DND-41 (cell line): Measurements from ENCODE around the gene CEP112.

Source experiments
- ATAC-seq: fragments of 200-7000 bp; cut with Tn5 transposase; 3 replicates; pipeline ENCODE4 v1.9.1; 2021; ENCODE audit warnings: low read depth; ENCODE audit not compliant: insufficient read depth
- DNase-seq: peaks from one replicate; pipeline ENCODE4 v3.0.0-alpha.2; 2020
- H2AFZ ChIP-seq: 2 replicates; pipeline ENCODE4 v1.6.0; 2012; ENCODE audit warnings: low read depth, low read length
- H3K27ac ChIP-seq: 2 replicates; pipeline ENCODE4 v1.5.1; 2012; ENCODE audit warnings: low read length, inconsistent platforms
- H3K27me3 ChIP-seq: fragments of 200-600 bp; sonication (generic); 2 replicates; pipeline ENCODE4 v1.6.0; 2012; ENCODE audit warnings: low read length, mild to moderate bottlenecking, inconsistent platforms; ENCODE audit not compliant: insufficient read depth, poor library complexity
- H3K36me3 ChIP-seq: 2 replicates; pipeline ENCODE4 v1.5.1; 2012; ENCODE audit warnings: low read length, inconsistent platforms; ENCODE audit not compliant: insufficient read depth
- H3K4me1 ChIP-seq: 2 replicates; pipeline ENCODE4 v1.5.1; 2012; ENCODE audit warnings: mild to moderate bottlenecking, low read length; ENCODE audit not compliant: insufficient read depth
- H3K4me2 ChIP-seq: 2 replicates; pipeline ENCODE4 v1.6.0; 2012; ENCODE audit warnings: mild to moderate bottlenecking, moderate library complexity, low read length, inconsistent platforms; ENCODE audit not compliant: insufficient read depth
- H3K4me3 ChIP-seq, 2 experiments: fragments of 200-600 bp in 1 of 2; shearing (Covaris generic) in 1 of 2; 2 replicates each; pipeline ENCODE4 v1.5.1; 2012 to 2016; ENCODE audit warnings: inconsistent platforms in 2 of 2, low read length in 2 of 2, mild to moderate bottlenecking in 2 of 2, low read depth in 1 of 2, moderate library complexity in 1 of 2
- H3K79me2 ChIP-seq: 2 replicates; pipeline ENCODE4 v1.6.0; 2012; ENCODE audit warnings: low read length, inconsistent platforms; ENCODE audit not compliant: insufficient read depth
- H3K9ac ChIP-seq: 2 replicates; pipeline ENCODE4 v1.6.0; 2012; ENCODE audit warnings: low read depth, mild to moderate bottlenecking, inconsistent platforms, low read length, moderate library complexity
- H3K9me3 ChIP-seq: 2 replicates; pipeline ENCODE4 v1.5.1; 2012; ENCODE audit warnings: low read length, moderate library complexity, mild to moderate bottlenecking, inconsistent platforms; ENCODE audit not compliant: insufficient read depth, severe bottlenecking
- H4K20me1 ChIP-seq: 2 replicates; pipeline ENCODE4 v1.6.0; 2012; ENCODE audit warnings: low read length; ENCODE audit not compliant: insufficient read depth
- CTCF ChIP-seq: IDR thresholded peaks from 2 replicates; pipeline ENCODE4 v1.5.1; 2012; ENCODE audit warnings: borderline replicate concordance, low read length, moderate library complexity, mild to moderate bottlenecking; ENCODE audit not compliant: poor library complexity, severe bottlenecking; ENCODE audit errors: extremely low read depth
- EZH2 ChIP-seq: IDR thresholded peaks from 3 replicates; pipeline ENCODE4 v1.6.1; 2012; ENCODE audit warnings: borderline replicate concordance, low read depth, mild to moderate bottlenecking, moderate library complexity, low read length, inconsistent platforms; ENCODE audit not compliant: severe bottlenecking

The CEP112 gene

DNA sequence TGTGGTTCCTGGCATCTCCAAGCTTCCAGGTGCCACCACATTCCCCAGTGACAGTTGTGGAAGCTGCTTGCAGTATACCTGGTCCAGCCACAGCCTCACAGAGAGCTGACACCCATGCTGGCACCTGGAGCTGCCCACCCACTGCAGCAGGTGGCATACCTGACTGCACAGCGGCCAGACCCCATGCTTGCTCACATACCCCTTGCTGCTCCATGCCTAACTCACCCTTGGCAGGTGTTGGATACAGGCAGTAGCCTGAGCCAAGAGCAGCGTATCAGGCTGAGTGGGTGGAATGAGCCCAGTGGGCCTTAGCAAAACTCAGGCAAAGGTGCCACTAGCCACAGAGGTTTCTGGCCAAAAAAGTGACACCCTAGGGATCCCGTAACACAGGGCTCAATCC, 232.3 kb downstream of the CEP112 start:
- no peaks in the 10 kb centered on the region for H3K4me1 ChIP-seq
- TF ChIP-seq CTCF (no peak), EZH2 (no peak)

GRCh38 chr17:65956814-65957213, 235.1 kb downstream of the CEP112 start:
- no peak for TF ChIP-seq CTCF
- TF ChIP-seq EZH2 = no peak
- DNase-seq (no peak), ATAC-seq (no peak)
- H3K9ac ChIP-seq = no peak overlapping the region
- no peak overlapping the region for H2AFZ ChIP-seq
- no peaks in the 10 kb centered on the region for H3K27me3 ChIP-seq
- H3K4me1 ChIP-seq = no peaks in the 10 kb centered on the region
- no peak overlapping the region for H3K4me3 ChIP-seq
- no peak overlapping the region for H3K4me2 ChIP-seq
- no peaks in the 10 kb centered on the region for H3K79me2 ChIP-seq
- H4K20me1 ChIP-seq = no peaks in the 10 kb centered on the region
- peaks cover 21% of the 10 kb centered on the region for H3K9me3 ChIP-seq
- H3K27ac ChIP-seq = no peak overlapping the region
- H3K36me3 ChIP-seq = peaks cover 15% of the 10 kb centered on the region

More for the DNA sequence above, 232.3 kb downstream of the CEP112 start:
- no peak for ATAC-seq
- H3K9me3 ChIP-seq = peaks cover 21% of the 10 kb centered on the region
- H2AFZ ChIP-seq = no peak overlapping the region
- no peak overlapping the region for H3K4me2 ChIP-seq
- H3K9ac ChIP-seq = no peak overlapping the region
- no peaks in the 10 kb centered on the region for H4K20me1 ChIP-seq
- H3K79me2 ChIP-seq = no peaks in the 10 kb centered on the region
- H3K36me3 ChIP-seq = peaks cover 15% of the 10 kb centered on the region
- no peak overlapping the region for H3K27ac ChIP-seq
- no peak overlapping the region for H3K4me3 ChIP-seq
- no peak for DNase-seq
- no peaks in the 10 kb centered on the region for H3K27me3 ChIP-seq

DNA sequence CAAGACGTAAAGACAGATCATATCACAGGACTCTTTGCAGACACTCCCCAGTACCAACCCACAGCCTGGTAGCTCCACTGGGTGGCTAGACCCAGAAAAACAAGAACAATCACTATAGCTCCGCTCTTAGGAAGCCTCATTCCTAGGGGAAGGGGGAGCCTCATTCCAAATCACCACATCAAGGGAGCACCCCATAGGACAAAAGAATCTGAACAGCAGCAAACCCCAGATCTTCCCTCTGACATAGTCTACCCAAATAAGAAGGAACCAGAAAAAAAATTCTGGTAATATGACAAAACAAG, 237.8 kb downstream of the CEP112 start:
- Histone ChIP-seq H3K27ac (no peak overlapping the region), H3K4me3 (no peak overlapping the region), H3K36me3 (peaks cover 9% of the 10 kb centered on the region), H2AFZ (no peak overlapping the region), H3K4me2 (no peak overlapping the region), H3K4me1 (no peaks in the 10 kb centered on the region), H3K27me3 (no peaks in the 10 kb centered on the region), H3K79me2 (no peaks in the 10 kb centered on the region), H4K20me1 (no peaks in the 10 kb centered on the region), H3K9ac (no peak overlapping the region), H3K9me3 (peaks cover 14% of the 10 kb centered on the region)
- DNase-seq (no peak), ATAC-seq (no peak)
- TF ChIP-seq EZH2 (no peak), CTCF (no peak)
